Prostate gland (tissue), 2 donors: Measurements from ENCODE around the gene SCFD1.

Experiments
- CTCF ChIP-seq, 4 experiments: fragments of 200-600 bp in 2 of 4; fragments of 450-650 bp in 2 of 4; sonication (generic) in 2 of 4; IDR thresholded peaks; 1 replicate in 3 of 4; 2 replicates in 1 of 4; pipeline ENCODE4 v1.5.1; 2016 to 2019; ENCODE audit warnings: antibody characterized with exemption in 4 of 4, mild to moderate bottlenecking in 2 of 4, moderate library complexity in 2 of 4
- POLR2A ChIP-seq: fragments of 450-650 bp; IDR thresholded peaks from one replicate; pipeline ENCODE4 v1.6.1; 2016; ENCODE audit warnings: antibody characterized with exemption, mild to moderate bottlenecking

- TF ChIP-seq CTCF (IDR thresholded peaks at IDR 0.05) (no peak), POLR2A (no peak)
Measured at GRCh38 chr14:30621354-30621939, 672 bp upstream of the SCFD1 start.
